PFSK-1 (cell line): ENCODE results near the gene DGUOK.

ENCODE experiments used
- FOXP2 ChIP-seq: optimal IDR thresholded peaks from 2 replicates; pipeline ENCODE3; 2011; ENCODE audit warnings: borderline replicate concordance, control low read depth, inconsistent platforms; ENCODE audit not compliant: insufficient read depth; ENCODE audit errors: extremely low read length, extremely low read depth
- POLR2AphosphoS5 ChIP-seq: IDR thresholded peaks from 2 replicates; pipeline ENCODE4 v1.6.1; 2012; ENCODE audit warnings: low read depth, mild to moderate bottlenecking, control low read depth, low read length, moderate library complexity
- SIN3A ChIP-seq: IDR thresholded peaks from 2 replicates; pipeline ENCODE4 v1.6.1; 2012; ENCODE audit warnings: mild to moderate bottlenecking, low read length, moderate library complexity, borderline replicate concordance; ENCODE audit not compliant: insufficient read depth
- TAF1 ChIP-seq: IDR thresholded peaks from 2 replicates; pipeline ENCODE4 v1.6.1; 2012; ENCODE audit warnings: low read length, control low read depth, borderline replicate concordance; ENCODE audit not compliant: insufficient read depth
- TF ChIP-seq, protein P1 (sequence below), 2 experiments: IDR thresholded peaks; 2 replicates each; pipeline versions ENCODE4 v1.6.1 to v1.8.0; 2011 to 2012; ENCODE audit warnings: low read depth in 2 of 2, low read length in 2 of 2, control low read depth in 1 of 2, inconsistent platforms in 1 of 2, mild to moderate bottlenecking in 1 of 2, moderate library complexity in 1 of 2; ENCODE audit not compliant: insufficient read depth in 1 of 2

The DGUOK gene

GRCh38 chr2:73983322-73984202 lies 56.9 kb downstream of the DGUOK start:
- TF ChIP-seq FOXP2, result no peak
- TF ChIP-seq TAF1, result no peak
- TF ChIP-seq, protein P1, sequence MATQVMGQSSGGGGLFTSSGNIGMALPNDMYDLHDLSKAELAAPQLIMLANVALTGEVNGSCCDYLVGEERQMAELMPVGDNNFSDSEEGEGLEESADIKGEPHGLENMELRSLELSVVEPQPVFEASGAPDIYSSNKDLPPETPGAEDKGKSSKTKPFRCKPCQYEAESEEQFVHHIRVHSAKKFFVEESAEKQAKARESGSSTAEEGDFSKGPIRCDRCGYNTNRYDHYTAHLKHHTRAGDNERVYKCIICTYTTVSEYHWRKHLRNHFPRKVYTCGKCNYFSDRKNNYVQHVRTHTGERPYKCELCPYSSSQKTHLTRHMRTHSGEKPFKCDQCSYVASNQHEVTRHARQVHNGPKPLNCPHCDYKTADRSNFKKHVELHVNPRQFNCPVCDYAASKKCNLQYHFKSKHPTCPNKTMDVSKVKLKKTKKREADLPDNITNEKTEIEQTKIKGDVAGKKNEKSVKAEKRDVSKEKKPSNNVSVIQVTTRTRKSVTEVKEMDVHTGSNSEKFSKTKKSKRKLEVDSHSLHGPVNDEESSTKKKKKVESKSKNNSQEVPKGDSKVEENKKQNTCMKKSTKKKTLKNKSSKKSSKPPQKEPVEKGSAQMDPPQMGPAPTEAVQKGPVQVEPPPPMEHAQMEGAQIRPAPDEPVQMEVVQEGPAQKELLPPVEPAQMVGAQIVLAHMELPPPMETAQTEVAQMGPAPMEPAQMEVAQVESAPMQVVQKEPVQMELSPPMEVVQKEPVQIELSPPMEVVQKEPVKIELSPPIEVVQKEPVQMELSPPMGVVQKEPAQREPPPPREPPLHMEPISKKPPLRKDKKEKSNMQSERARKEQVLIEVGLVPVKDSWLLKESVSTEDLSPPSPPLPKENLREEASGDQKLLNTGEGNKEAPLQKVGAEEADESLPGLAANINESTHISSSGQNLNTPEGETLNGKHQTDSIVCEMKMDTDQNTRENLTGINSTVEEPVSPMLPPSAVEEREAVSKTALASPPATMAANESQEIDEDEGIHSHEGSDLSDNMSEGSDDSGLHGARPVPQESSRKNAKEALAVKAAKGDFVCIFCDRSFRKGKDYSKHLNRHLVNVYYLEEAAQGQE (IDR thresholded peaks at IDR 0.05; ENCODE audit: insufficient read depth in 1 of 2, low read depth in 2 of 2, low read length in 2 of 2), result no peak
- no peak for TF ChIP-seq POLR2AphosphoS5

DNA sequence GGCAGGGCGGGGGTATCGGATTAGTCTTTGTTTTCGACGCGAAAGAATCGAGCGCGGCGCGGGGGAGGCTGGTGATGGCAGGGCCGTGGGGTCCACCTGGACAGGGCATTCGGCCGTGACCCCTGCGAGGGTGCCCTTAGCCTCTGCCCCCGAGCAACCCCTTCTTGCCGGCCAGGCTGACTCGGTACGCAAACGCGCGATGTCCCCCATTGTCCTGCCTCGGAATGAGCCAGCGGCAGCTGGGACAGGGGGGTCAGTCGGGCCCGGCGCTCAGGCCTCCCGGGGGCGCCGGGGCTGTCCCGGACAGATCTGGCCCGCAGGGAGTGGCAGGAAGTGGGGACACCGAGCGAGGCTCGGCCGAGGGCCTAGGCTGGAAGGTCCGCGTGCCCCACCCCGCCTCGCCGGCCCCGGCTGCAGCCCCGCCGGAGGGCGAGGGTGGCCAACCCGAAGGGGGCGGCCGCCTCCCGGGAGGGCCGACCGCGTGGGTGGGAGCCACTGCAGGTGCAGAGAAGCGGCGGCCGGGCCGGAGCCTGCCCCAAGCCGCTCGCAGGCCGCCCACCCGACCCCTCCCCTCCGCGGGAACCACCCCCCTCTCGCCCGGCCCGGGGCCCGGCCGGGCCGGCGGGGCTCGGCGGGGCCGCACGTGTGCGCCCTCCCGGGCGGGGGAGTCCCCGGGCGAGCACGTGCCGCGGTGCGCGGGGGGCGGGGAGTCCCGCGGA lies 57.7 kb downstream of the DGUOK start, which contains the start of gene TET3:
Gene TET3, plus strand, starts transcription at position 708 of the 719 bp plus-strand sequence. CDS start 1,494 bp downstream, outside the sequence.
- peak; percentile 12 for TF ChIP-seq FOXP2
- no peak for TF ChIP-seq POLR2AphosphoS5
- no peak for TF ChIP-seq SIN3A
- TF ChIP-seq TAF1, result no peak
- TF ChIP-seq, protein P1 (IDR thresholded peaks at IDR 0.05; ENCODE audit: insufficient read depth in 1 of 2, low read depth in 2 of 2, low read length in 2 of 2), result no peak

DNA sequence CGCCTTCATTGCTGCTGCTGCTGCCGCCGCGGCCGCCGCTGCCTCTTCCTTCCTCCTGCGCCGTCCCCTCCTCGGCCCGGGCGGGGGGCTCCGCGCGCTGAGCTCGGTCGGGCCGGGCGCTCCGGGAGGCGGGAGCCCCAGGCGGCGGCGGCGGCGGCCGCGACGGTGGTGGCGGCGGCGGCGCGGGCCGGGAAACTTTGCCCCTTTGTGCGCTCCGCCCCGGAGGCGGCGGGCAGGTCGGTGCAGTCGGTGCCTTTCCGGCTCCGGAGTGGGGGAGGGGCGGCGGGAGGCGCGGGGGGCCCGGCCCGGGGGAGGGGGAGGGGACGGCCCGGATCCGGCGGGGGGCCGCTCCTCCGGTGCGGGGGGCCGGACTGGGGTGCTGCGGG lies 58.2 kb downstream of the DGUOK start:
- TF ChIP-seq POLR2AphosphoS5 (no peak; the same call in 1 of the 2 replicates), FOXP2 (peak; percentile 3), TAF1 (no peak), SIN3A (no peak)
- TF ChIP-seq, protein P1 (IDR thresholded peaks at IDR 0.05; ENCODE audit: insufficient read depth in 1 of 2, low read depth in 2 of 2, low read length in 2 of 2), result no peak

DNA sequence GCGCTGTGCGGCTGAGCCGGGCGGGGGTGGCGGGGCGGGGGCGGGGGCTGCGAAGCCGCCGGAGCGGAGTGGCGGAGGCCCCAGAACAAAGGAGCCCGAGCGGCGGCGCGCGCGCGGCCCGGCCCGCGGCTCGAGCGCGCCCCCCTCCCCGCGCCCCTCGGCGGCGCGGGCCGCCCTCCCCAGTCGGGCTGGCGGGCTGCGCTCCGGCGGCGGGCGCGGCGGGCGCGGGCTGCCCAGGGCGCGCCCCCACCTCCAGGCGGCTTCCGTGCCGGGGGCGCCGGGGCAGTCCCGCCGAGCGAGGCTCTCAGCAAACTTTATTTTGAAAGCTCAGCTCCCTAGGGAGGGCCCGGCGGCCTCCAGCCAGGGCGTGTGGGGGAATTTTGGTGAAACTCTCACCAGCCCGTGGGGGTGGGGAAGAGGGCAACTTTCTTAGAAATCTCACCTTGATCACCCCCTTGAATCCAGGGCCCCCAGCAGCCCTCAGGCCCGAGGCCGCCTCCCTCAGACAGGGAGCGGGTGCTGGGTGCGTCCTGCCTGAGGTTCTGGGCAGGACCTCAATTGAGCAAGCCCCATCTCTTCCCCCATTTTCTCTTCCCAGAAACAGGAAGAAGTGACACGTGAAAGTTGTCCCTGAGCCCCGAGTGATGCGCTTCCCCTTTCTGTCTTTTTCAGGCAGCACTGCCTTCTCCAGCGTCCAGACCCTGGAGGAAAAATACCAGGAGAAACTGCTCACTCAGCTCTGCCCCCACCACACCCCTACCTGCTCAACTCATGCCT lies 58.8 kb downstream of the DGUOK start:
- no peak for TF ChIP-seq SIN3A
- no peak for TF ChIP-seq POLR2AphosphoS5
- TF ChIP-seq FOXP2, result peak; percentile 9
- no peak for TF ChIP-seq TAF1
